ENCODE results near the gene NUDT19.
"Not testable (repeated sequence)": the region's sequence is repeated elsewhere in the genome, so short reads cannot be mapped to it uniquely, and the experiment has no call there.

NUDT19 gene

GRCh38 chr19:32691291-32691951 lies at the start of gene NUDT19:
NUDT19 (plus strand) TSS chr19:32691821; CDS start chr19:32691961, 140 bp downstream.
- TF ChIP-seq CTCF (IDR thresholded peaks at IDR 0.05) = no peak
- peak within 1 kb of the TSS; percentile 61 to 88 for H3K27ac ChIP-seq
- peak; percentile 88 for DNase-seq (ENCODE audit: low spot score)
- peak within 1 kb of the TSS; percentile 81 for H3K4me3 ChIP-seq

GRCh38 chr19:32642771-32643170 lies 48.9 kb upstream of the NUDT19 start:
- Histone ChIP-seq H3K4me3 (no peak overlapping the region), H3K27ac (no peak overlapping the region)
- DNase-seq (ENCODE audit: low spot score) = no peak
- no peak for TF ChIP-seq CTCF (IDR thresholded peaks at IDR 0.05)

- no peak for TF ChIP-seq CTCF (IDR thresholded peaks at IDR 0.05)
- Histone ChIP-seq H3K4me3 (no peak overlapping the region), H3K27ac (no peak overlapping the region)
- DNase-seq (ENCODE audit: low spot score) = no peak
Measured at GRCh38 chr19:32646556-32646955, 45.1 kb upstream of the NUDT19 start.

- no peak for TF ChIP-seq CTCF (IDR thresholded peaks at IDR 0.05)
- Histone ChIP-seq H3K27ac (no peak overlapping the region), H3K4me3 (no peak overlapping the region)
- no peak for DNase-seq (ENCODE audit: low spot score)
Measured at GRCh38 chr19:32647361-32647760, 44.3 kb upstream of the NUDT19 start.

GRCh38 chr19:32649751-32650150 lies 41.9 kb upstream of the NUDT19 start:
- no peak for TF ChIP-seq CTCF (IDR thresholded peaks at IDR 0.05)
- Histone ChIP-seq H3K4me3 (no peak overlapping the region), H3K27ac (no peak overlapping the region)
- no peak for DNase-seq (ENCODE audit: low spot score)

- Histone ChIP-seq H3K4me3 (no peak overlapping the region), H3K27ac (no peak overlapping the region)
- TF ChIP-seq CTCF (IDR thresholded peaks at IDR 0.05) = no peak
- DNase-seq (ENCODE audit: low spot score) = no peak
Measured at GRCh38 chr19:32650671-32651070, 41.0 kb upstream of the NUDT19 start.

- Histone ChIP-seq H3K4me3 (no peak overlapping the region), H3K27ac (no peak overlapping the region)
- TF ChIP-seq CTCF (IDR thresholded peaks at IDR 0.05) = no peak
- DNase-seq (ENCODE audit: low spot score) = no peak
Measured at GRCh38 chr19:32651729-32652140, 39.9 kb upstream of the NUDT19 start.

- not testable (repeated sequence) for DNase-seq (ENCODE audit: low spot score); H3K4me3 ChIP-seq; H3K27ac ChIP-seq
Measured at GRCh38 chr19:32652331-32652730, 39.3 kb upstream of the NUDT19 start.
